ENCODE results near the gene SASH3.
A peak's percentile ranks its signal among the peaks of the same experiment; 100 is the strongest.

SASH3 gene

GRCh38 chrX:129818123-129818522, 38.4 kb downstream of the SASH3 start:
- DNase-seq, result no peak

DNA sequence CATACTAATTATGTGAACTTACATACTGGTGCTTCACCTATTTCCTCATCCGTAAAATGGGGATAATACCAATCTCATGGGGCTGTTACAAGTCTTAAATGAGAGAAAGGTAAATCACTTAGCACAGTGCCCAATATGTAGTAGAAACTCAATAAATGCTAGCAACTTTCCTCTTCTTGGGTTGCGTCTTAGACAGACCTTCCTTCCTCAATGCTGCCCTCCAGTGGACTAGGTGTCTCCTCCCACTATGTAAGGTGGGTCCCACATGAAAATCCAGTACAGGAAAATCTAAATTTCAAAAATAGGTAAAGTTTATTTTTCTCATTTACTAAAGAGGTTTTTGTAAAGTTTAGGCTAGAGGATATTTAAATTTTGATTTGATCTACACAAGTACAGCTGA, 43.4 kb downstream of the SASH3 start:
- peak; percentile 61 to 72 (median 67) for DNase-seq

DNA sequence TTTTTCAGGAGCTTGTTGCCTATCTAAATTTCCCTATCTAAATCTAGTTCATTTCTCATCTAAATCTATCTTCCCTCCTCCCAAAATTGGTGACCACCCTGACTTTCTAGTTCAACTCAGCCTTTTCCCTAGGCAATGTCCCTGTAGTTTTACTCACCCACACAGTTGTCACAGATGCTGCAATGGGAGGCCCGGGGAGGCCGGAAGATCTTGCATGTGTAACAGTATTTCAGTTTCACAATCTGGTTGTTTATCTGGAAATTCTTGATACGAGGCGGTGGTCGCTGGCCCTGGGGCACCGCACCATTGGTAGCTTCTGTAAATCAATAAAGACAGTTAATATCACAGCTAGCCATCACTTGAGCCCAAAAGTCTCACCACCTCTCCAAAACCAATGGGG, 43.8 kb downstream of the SASH3 start:
- DNase-seq, result peak; percentile 55 to 61 (median 56)

DNA sequence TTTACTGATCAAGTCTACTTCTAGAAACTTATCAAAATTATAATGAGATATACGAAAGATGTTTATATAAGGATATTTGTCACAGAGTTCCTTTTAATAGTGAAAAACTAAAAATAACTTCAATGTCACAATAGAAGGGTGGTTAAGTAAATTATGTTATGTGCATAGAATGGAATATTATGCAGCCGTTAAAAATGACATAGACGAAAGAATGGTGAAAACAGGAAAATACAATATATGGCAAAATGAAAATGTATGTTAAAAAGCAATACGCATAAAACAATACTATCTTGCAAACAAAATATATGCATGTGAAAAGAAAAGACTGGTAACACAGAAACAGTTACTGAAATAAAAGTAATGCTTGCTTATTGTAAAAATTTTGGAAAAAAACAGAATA, 44.9 kb downstream of the SASH3 start:
- no peak for DNase-seq

DNA sequence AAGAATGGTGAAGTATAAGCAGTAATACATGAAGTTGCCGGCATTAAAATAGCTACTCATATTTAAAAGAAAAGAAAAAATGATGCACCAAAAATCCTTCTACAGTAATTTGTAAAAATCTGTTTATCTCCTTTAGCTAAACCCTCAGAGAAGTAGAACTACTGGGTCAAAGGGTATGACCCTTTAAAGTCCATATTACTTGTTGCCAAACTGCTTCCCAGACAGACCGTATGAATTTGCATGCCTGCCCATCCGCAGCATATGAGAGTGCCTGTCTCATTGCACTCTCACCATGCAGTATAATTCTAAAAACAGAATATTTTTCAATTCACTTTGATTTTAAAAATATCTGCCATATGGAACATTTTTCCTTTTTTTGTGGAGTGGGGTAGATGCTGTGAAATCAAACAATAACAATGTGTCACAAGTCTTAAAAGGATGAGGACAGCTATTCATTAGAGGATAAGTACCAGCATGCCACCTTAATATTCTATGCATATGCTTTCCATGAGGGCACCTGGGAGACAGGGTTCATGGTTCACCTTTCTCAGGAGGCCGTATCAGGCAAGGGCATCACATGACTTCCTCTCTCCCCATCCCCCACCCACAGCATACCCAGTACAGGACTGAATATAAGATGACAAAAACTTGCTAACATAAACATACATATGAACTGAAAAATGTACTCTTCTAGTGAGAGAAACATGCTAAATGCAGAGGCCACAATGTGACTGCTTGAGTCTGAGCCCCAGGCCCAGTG, 46.2 kb downstream of the SASH3 start:
- DNase-seq, result no peak

GRCh38 chrX:129830494-129830893, 50.7 kb downstream of the SASH3 start:
- no peak for DNase-seq

DNA sequence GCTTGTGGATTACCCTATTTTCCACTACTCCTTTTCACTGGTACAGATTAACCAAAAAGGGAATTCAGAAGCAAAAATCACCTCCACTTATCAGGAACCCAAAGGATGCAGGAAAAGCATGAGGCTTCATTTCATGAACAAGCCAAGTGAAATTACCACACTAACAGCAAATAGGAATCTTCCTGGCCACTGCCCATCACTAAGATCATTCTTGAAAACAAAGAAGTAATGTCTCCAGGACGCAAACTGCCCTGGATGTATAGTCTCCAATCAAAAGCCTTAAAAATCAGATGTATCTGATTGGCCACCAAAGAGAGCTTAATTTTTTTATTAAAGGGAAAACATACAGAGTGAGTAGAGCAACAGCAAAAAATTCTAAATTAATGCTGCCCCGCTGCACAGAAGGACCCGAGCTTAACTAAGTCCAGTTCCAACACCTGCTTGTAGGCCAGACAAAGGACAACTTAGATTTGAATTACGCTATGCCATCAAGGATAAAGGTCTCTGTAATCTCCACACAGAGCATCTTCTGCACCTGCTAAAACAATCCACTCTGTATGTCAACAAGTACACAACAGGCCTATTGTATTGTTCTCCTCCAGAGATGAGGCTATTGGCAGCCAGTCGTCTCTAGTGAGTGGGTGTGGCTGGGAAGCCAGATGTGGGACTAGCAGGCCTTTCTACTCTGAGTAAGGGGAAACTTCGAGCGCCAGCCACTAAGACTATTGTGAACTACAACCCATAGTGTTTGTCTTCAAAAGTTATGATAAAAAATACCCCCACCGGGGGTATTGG, 51.5 kb downstream of the SASH3 start:
- no peak for DNase-seq

DNA sequence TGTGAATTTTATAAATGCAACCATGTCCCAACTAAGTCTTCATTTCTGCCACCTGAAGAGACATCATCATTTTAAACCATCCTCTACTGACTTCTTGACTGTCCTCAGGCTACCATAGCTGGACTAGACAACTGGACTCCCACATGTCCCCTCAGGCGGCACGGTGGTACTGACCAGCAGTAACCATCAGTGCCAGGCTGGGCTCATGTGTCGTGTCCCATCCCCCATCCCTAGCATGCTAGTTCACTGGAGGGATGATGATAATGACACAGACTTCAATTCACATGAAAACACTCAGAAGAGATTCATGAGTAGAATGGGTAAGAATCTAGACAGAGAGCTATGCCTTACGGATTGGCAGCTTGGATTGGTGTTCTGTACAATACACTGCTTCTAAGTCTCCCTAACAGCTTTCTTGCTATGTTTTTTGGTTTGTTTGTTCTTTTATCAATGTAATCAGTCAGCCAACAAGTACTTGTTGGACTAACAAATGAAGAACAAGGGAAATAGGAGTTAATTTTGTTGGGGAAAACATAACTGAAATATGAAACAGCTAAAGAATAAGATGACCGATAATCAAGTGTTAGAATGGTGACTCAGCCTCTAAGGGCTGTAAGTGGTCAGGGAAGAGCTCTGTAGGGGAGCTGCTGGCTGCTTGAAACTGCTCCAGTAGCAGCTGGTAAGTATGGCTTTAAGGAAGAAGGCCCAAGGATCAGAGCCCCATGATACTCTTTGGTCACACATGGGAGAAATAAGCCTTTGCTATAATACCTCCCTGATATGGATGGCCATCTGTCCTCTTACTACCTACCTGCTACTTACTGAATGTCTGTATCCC, 53.6 kb downstream of the SASH3 start:
- peak in 2 of 3 donors; percentile 20 to 51 for DNase-seq

GRCh38 chrX:129836827-129837226, 57.1 kb downstream of the SASH3 start:
- no peak for DNase-seq

GRCh38 chrX:129840344-129840743, 60.6 kb downstream of the SASH3 start:
- DNase-seq, result no peak

GRCh38 chrX:129842510-129843208, 62.9 kb downstream of the SASH3 start:
- DNase-seq, result peak; percentile 43 to 57 (median 51)

DNA sequence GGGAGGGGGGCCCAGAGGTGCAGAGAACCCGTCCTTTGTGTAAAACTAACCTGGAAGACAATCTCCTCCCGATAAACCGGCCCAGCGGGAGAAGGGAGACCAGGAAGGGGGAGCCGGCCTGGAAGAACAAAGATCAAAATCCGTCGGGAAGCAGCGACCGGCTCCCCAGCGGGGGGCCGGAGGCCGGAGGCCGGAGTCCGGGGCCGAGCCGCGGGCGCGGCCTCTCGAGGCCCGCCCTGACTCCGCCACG, 63.4 kb downstream of the SASH3 start:
- DNase-seq, result no peak

GRCh38 chrX:129843459-129844306, 63.9 kb downstream of the SASH3 start, which contains the start of gene ZDHHC9:
Gene ZDHHC9 (minus strand): TSS chrX:129843886. CDS start chrX:129841945, 1,941 bp downstream.
- DNase-seq, result peak; percentile 88 to 91 (median 89)
